HG02852 (cell line): ENCODE measurements around the gene FUZ.

ENCODE experiments used
- ATAC-seq: cut with Tn5 transposase; IDR thresholded peaks from one replicate; pipeline ENCODE4 v1.9.1; 2021; ENCODE audit warnings: mild to moderate bottlenecking, moderate library complexity; ENCODE audit not compliant: unreplicated experiment

FUZ gene

DNA sequence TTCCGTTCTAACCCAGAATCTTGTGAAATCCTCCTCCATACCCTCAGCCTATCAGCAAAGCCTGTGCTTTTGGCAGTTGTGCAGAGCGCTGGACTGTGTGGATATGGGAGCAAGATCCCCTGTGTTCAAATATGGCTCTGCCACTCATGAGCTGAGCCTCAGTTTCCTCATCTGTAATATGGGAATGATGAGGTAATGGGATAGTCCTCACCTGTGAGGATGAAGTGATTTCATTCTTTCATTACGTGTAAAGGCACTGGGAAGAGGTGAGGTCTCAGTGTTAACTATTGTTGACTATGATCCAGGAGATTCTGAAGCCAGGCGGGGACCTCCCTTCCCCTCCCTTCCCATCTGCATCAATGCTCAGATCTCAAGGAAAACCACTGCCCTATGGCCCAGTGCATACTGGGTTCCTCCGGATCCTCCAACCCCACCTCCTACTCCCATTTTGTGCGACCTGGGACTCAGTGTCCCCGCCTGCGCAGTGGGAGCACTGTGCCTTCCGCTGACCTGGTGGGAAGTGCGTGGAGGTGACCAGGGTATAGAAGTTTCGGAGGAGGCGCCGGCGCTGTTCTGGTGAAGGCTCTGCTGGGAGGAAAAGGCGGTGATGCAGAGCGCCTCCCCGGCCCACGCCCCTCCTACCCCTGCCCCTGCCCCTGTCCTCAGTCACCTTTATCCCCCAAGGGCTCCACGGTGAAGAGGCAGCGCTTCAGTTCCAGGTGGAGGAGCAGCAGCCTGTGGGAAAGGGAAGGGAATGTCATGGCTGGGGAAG is 5.0 kb downstream of the FUZ start:
- no peak for ATAC-seq

- ATAC-seq = no peak
Observed at GRCh38 chr19:49807058-49807903, 5.8 kb downstream of the FUZ start.

- no peak for ATAC-seq
Observed at GRCh38 chr19:49806620-49806959, 6.5 kb downstream of the FUZ start.

DNA sequence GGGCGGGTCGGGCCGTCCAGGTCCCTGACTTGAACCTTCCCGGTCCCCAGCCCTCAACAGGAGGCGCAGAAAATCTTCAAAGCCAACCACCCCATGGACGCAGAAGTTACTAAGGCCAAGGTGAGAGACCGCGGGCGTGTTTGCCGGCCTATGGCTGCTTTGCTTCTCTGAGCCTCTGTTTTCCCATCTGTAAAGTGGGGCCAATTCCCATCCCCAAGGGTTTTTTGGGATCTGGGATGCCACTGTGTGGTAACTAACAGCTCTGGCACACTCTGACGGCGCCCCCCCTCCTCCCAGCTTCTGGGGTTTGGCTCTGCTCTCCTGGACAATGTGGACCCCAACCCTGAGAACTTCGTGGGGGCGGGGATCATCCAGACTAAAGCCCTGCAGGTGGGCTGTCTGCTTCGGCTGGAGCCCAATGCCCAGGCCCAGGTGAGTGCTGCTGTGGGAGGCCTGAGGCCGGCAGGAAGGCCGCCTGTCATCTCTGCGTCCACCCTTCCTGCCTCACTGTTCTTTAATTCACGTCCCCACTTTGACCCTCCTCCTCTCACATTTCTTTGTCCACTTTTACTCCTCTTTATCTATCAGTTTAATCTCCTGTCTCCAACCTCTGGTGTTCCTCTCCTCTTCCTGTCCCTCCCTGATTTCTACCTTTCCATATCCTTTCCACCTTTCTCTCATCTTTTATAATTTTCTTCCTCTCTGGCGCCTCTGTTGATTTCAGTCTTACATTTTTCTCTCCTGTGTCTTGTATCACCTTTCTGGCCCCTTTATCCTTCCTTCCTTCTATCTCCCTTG is 7.1 kb downstream of the FUZ start:
- ATAC-seq = no peak

DNA sequence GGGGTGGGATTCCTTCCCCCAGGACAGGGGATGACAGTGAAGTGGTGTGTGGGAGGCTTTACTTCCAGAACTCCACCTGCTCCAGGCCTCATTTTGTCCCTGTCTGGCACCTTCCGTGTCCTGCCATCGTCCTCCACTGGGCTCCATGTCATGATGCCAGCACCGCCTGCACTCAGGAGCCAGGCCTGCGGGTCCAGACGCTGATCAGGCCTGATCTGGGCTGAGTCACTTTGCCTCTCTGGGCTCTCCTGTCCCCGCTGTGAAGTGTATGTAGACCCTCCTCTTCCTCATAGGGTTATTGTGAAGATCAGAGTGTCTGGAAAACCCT is 9.6 kb downstream of the FUZ start:
- no peak for ATAC-seq

- no peak for ATAC-seq
Observed at GRCh38 chr19:49802836-49803528, 10.1 kb downstream of the FUZ start.

- no peak for ATAC-seq
Observed at GRCh38 chr19:49801966-49802661, 11.0 kb downstream of the FUZ start.

GRCh38 chr19:49801401-49801888 is 11.6 kb downstream of the FUZ start:
- no peak for ATAC-seq

DNA sequence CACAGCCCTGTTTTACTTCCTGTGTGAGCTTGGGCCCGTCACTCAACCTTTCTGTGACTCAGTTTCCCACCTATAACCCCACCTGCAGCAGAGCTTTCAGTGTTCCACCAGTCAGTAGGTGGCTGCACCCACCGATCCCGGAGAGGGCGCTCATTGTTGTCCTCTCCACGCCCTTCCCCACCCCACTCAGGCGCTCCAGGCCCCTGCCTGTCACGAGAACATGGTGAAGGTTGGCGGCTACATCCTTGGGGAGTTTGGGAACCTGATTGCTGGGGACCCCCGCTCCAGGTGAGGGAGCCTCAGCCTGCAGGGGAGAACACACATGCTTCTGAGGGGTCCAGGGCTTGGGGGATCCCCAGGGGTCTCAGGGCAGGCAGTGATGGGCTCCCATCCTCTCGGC is 12.3 kb downstream of the FUZ start:
- ATAC-seq = no peak

- ATAC-seq = no peak
Observed at GRCh38 chr19:49799798-49800376, 13.2 kb downstream of the FUZ start.

GRCh38 chr19:49799271-49799797 is 13.8 kb downstream of the FUZ start:
- no peak for ATAC-seq

DNA sequence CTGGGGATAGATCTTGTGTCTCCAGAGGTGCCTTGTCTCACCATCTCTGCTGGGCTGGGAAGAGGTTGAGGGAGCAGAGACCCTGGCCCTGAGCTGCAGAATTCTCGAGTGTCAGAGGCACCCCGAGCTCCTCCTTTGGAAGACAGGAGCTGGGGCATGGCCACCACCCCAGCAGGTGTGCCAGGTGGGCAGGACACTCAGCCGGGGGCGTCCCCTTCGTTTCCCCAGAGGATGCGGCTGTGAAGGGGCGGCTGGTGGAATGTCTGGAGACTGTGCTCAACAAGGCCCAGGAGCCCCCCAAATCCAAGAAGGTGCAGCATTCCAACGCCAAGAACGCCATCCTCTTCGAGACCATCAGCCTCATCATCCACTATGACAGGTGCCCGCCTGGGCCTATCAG is 14.5 kb downstream of the FUZ start:
- no peak for ATAC-seq

- ATAC-seq = no peak
Observed at GRCh38 chr19:49795615-49796014, 17.5 kb downstream of the FUZ start.

DNA sequence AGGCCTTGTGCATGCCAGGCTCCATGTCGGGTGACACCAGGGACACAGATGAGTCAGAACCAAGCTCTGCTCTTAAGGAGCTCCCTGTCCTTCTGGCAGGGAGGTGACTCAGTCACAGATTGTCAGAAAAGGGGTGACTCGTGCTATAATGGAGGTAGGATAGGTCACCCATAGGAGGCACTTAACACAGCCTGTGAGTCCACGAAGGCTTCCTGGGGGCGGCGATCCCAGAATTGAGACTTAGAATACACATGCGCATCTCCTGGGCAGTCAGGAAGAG is 19.6 kb downstream of the FUZ start:
- no peak for ATAC-seq

DNA sequence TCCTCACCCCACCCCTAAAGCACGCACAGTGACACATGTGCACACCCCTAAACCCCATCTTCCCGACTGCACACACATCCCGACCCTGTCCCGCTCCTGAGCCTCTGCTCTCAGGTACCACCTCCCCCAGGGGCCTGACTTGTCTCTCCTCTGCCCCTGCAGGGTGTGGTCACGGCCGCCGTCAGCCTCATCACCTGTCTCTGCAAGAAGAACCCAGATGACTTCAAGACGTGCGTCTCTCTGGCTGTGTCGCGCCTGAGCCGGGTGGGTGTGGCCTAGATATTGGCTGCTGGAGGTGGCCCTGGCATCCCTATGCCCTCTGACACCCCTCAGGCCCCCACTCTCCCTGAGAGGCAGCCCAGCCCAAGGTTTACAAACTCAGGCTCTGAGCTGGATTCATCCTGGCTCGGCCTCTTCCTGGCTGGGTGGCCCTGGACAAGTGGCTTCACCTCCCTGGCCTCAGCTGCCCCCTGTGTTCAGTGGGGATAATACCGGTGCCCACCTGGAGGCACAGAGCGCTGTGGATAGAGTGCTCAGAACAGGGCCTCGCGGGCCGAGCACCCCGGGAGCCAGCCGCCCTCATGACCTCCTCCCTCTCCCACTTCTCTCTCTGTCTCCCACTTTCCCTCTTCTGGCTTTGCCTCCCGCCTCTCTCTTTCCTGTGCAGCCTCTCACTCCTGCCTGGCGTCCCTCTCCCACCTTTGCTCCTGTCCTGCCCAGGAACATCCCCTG is 20.1 kb downstream of the FUZ start:
- ATAC-seq = no peak

DNA sequence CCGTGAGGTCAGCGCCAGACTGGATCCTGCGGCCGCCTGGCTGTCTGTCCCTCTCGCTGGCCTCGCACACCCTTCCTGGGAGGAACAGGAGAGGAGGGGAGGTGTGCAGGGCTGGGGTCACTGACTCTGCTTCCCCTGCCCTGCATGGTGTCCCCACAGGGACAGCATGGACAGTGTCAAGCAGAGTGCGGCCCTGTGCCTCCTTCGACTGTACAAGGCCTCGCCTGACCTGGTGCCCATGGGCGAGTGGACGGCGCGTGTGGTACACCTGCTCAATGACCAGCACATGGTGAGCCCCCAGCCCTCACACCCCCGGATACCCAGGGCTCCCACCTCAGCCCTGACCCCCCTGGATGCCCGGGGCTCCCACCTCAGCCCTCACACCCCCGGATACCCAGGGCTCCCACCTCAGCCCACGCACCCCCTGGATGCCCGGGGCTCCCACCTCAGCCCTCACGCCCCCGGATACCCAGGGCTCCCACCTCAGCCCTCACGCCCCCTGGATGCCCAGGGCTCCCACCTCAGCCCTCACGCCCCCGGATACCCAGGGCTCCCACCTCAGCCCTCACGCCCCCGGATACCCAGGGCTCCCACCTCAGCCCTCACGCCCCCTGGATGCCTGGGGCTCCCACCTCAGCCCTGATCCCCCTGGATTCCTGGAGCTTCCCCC is 21.2 kb downstream of the FUZ start:
- no peak for ATAC-seq

DNA sequence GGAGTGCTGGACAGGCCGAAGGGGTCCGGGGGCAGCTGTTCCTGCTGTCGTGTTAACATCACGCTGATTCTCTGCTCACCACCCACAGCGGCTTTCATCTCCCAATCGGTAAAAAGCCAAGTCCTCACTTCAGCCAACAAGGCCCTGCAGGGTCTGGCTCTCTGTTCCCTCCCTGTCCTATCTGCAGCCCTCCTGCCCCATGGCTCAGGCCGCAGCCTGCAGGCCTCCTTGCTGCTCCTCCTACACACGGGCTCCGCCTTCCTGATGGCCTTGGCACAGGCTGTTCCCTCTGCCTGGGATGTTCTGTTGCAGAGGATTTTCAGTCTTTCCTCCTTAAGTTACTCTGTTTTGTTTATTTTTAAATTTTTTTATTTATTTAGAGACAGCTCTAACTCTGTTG is 22.2 kb downstream of the FUZ start:
- ATAC-seq = no peak

DNA sequence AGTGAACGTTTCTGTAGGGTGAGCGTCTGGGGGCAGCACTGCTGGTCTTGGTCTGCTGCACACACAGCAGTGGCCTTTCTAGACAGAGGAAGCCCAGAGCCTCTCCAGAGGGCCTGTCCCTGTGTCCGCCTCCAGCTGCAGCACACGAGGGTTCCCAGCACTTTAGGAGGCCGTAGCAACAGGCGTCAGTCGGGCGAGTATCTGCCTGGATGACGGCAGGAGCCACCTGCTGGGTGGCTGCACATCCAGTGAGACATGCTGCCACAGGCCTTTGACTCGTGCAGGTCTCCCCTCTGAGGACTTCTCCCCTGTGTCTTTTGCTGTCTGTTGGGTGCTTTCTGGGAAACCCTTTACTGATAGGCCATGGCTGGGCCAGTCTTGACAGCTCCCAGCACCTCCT is 24.2 kb downstream of the FUZ start:
- no peak for ATAC-seq

DNA sequence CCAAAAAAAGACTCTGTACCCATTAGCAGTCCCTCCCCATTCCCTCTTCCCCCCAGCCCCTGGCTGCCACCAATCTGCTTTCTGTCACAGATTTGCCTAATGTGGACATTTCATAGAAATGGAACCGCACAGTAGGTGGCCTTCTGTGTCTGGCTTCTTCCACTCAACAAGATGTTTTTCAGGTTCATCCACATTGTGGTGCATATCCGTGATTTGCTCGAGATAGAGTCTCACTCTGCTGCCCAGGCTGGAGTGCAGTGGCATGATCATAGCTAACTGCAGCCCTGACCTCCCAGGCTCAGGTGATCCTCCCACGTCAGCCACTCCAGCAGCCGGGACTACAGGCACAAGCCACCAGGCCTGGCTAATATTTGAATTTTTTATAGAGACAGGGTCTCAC is 25.3 kb downstream of the FUZ start:
- ATAC-seq = no peak
